HPDE6-E6E7 (cell line): ENCODE results near the gene STK31.
"Not testable (repeated sequence)": the region's sequence is repeated elsewhere in the genome, so short reads cannot be mapped to it uniquely, and the experiment has no call there.

Experiments
- DNase-seq: peaks from one replicate; pipeline ENCODE4 v3.0.0; 2011; ENCODE audit warnings: missing footprints; ENCODE audit errors: extremely low spot score

Gene STK31

DNA sequence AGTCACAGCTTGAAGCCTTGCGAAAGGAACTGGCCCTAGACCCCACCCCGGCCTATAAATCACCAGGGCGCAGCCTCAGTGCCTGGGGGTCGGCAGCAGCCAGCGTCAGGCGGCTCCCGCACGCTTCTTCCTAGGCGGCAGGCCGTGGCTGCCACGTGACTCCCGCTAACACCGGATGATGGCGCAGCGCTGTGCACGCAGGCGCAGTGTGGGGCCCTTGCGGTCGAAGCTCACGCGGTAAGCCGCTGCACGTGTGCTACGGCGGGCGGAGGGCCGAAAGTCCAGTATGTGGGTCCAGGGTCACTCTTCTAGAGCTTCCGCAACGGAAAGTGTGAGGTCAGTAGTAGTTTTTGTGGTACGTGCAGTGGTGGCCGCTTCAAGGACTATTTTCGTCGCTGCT lies at the start of gene STK31:
TSS of gene STK31 (plus strand) at position 220 of the 400 bp plus-strand sequence. CDS start at position 287, 67 bp downstream.
- no peak for DNase-seq

DNA sequence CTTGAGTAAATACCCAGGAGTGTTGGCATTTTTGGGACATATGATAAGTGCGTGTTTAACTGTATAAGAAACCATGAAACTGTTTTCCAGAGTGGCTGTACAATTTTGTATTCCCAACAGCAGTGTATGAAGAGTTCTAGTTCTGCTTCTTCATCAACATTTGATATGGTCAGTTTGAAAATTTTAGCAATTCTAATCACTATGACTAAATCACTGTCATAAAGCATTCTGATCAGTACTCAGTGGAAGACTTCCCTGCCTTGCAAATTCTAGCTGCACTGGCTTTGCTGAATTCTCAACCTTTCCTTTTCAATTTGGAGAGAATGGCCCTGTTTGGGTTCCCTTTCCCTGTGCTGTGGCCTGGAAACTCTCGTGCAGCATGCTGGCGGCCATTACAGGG lies 48.6 kb upstream of the STK31 start:
- no peak for DNase-seq

DNA sequence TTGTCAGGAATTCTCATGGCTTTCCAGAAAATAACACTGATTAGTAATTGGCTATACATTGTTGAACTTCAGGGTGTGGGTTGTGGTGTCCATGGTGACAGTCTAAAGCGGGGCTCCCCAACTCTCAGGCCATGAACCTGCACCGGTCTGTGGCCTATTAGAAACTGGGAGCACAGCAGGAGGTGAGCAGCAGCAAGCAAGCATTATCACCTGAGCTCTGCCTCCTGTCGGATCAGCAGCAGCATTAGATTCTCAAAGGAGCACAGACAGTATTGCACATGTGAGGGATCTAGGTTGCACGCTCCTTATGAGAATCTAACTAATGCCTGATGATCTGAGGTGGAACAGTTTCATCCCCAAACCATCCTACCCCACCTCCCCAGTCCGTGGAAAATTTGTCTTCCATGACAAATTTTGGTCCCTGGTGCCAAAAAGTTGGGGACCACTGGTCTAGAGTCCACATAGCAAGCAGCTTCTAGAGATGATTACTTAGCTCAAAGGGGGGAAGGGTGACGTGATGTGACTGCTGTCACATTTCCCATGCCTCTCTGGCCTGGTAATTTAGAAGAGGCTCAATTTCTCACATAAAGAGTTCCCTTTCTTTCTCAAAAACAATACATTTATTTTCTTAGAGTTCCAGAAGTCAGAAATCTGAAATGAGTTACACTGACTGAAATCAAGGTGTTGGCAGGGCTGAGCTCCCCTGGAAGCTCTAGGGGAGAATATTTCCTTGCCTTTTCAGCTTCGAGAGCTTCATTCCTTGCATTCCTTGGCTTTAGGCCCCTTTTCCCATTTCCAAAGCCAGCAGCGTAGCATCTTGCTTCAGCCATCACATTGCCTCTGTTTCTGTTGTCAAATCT lies 47.7 kb upstream of the STK31 start:
- DNase-seq: no peak

DNA sequence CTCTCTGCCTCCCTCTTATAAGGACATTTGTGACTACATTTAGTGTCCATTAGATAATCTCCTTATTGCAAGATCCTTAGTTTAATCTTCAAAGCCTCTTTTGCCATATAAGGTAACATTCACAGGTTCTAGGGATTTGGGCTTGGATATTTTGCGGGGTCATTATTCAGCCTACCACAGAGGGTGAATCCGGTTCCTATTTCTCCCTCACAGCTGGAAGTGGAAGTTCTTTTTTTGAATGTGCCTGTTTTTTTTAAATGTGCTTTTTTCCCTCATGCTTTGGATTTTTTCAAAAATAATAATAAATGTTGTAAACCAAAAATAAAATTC lies 47.1 kb upstream of the STK31 start:
- no peak for DNase-seq

- DNase-seq: no peak
Observed at GRCh38 chr7:23664122-23664521, 45.9 kb upstream of the STK31 start.

DNA sequence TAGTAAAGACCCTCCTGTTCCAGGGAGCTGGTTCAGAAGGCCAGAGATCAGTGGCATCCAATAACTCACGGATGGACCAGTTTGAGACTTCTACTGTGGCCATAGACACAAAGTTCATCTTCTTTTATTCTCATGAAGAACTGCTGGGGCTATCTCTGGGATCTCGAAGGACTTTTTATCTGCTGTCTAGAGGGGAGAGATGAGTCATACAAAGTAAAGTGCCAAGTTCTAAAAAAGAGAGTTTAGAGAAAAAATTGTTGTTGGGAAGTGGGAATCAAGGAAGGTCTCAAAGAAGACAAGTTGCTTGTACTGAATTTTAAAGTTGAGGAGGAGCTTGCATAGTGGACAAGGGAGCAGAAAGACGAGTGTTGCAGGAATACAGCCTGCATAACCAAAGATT lies 38.0 kb upstream of the STK31 start:
- DNase-seq: no peak

DNA sequence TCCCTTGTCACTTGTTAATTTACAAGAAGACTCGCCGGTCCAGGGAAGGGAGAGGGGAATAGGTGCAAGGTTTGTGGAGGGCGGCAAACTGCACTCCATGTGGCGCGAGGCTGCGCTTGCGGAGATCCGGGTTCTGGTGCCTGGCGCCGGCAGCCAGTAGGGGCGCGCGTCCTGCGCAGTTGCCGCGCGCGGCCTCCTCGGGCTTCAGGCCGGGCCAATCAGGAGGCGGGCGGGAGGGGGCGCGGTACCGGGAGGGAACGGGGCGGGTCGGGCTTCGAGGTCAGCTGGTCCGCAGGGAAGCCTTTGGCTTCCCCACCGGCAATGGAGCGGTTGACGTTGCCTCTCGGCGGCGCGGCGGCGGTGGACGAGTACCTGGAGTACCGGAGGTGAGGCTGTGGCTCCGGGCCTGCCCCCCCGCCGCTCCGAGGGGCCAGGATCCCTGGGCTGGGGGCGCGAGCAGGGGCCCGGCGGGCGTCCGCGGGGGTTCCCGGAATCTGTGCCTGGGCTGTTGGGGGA lies 30.1 kb upstream of the STK31 start, which contains the start of gene FAM221A:
TSS of gene FAM221A (plus strand) at position 302 of the 516 bp plus-strand sequence. CDS start at position 322, 20 bp downstream.
- DNase-seq: peak; percentile 71

DNA sequence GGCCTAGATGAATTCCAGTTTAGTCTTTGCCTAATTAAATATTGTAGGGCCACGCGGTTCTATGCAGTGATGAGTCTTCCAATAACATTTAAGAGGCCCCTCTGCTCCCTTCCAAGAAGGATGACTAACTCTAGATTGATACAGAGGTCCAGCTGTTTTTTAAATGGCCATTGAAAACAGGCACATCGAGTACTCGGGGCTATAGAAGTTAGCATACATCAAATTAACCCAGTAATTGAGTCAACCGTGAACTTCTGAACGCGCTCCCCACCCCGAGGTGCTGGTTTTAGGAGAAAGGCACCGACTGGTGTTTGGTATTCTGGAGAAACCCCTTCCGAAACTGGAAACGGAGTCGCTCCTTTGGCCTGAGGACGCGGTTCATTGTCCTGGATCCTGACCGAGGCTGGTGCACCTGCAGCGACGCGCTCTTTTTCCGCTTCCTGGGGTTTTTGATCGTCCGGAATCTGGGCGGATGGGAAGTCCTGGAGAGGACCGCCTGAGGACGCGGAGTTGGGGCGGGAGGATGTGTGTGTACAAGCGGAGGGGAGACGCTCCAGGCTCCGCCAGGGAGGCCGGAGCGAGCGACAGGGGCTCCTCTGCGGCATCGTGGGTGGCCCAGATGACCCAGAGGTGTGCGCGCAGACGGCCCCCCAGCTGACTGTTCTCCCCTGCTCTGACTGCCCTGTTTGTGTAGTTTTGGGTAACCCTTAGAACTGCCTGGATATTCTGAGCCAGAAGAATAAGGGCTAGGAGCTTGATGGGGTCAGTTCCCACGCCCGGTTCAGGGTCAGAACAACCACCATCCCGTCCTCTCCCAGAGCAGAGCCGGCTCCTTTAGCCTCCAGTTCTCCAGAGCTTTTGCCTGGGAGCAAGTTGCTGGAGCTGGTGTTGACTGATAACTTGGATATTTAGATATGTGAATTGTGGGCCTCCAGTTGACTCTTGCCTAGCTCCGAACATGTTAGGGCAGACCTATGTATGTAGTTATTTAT lies 29.3 kb upstream of the STK31 start:
- peak; percentile 15 for DNase-seq

- DNase-seq: not testable (repeated sequence)
Observed at GRCh38 chr7:23684041-23684440, 26.0 kb upstream of the STK31 start.

GRCh38 chr7:23685731-23686130 lies 24.3 kb upstream of the STK31 start:
- DNase-seq: no peak

- peak; percentile 9 for DNase-seq
Observed at GRCh38 chr7:23687011-23687410, 23.0 kb upstream of the STK31 start.

DNA sequence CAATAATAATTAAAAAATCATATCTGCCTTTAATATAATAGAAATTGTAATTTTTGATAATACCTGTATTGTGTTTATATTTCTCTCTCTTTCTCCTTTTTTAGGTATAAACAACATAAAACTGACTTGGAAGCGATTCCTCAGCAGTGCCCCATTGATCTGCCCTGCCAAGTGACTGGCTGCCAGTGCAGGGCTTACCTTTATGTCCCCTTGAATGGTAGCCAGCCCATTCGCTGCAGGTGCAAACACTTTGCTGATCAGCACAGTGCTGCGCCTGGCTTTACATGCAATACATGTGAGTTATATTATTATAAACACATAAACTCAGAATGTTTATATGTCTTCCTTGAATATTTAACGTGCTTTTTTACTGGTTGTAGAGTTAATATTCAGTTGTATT lies 20.9 kb upstream of the STK31 start:
- no peak for DNase-seq

- DNase-seq: no peak
Observed at GRCh38 chr7:23691320-23691719, 18.7 kb upstream of the STK31 start.

- DNase-seq: no peak
Observed at GRCh38 chr7:23693224-23693623, 16.8 kb upstream of the STK31 start.

- DNase-seq: peak; percentile 26
Observed at GRCh38 chr7:23696916-23697441, 13.0 kb upstream of the STK31 start.

- no peak for DNase-seq
Observed at GRCh38 chr7:23698822-23699221, 11.2 kb upstream of the STK31 start.

GRCh38 chr7:23700046-23700445 lies 10.0 kb upstream of the STK31 start:
- no peak for DNase-seq

DNA sequence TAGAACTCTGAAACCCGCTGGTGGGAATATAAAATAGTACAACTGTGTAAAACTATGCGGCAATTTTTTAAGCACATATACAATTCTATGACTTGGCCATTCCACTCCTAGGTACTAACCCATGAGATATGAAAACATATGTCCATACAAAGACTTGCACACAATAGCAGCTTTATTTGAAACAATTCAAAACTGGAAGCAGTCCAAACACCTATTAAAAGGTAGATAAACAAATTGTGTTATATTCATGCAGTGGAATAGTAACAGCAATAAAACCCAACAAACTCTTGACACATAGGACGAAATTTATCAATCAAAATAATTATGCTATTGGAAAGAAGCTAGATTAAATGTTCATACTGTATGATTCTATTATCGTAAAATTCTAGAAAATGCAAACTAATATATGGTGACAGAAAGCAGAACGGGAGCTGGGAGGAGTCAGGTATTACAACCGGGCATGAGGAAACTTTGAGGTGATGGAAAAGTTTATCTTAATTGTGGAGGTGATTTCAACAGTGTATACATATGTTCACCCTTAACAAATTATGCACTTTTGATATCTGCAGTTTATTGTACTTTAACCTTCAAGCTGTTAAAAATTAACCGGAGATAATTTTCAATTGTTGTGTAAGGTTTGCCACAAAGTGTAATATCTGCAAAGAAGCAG lies 803 bp upstream of the STK31 start:
- no peak for DNase-seq

GRCh38 chr7:23712368-23713284 lies 2.6 kb downstream of the STK31 start:
- DNase-seq: peak; percentile 34
